Measurements from ENCODE around the gene GAPVD1. TPM values are rescaled to one million over a fixed set of nuclear protein-coding genes. Genes with fewer than 3 reads are reported as not detected.

GAPVD1 gene
- total RNA-seq, 2 experiments from 2014 or later, result 74.1 to 82.2 TPM

- Mint-ChIP-seq H3K9me3 (no peaks in the 10 kb centered on the region), H3K4me1 (ENCODE audit: low read depth) (no peaks in the 10 kb centered on the region), H3K36me3 (ENCODE audit: low read depth) (no peaks in the 10 kb centered on the region), H3K27me3 (peaks cover 3% of the 10 kb centered on the region), H3K27ac (no peak overlapping the region), H3K4me3 (no peak overlapping the region)
- H3K9me3 ChIP-seq (ENCODE audit: control insufficient read depth in 1 of 2, insufficient read depth in 1 of 2, low read length in 2 of 2), result no peaks in the 10 kb centered on the region
- no peak overlapping the region for H3K4me3 ChIP-seq (ENCODE audit: low read length)
- ChIA-PET CTCF (interaction anchor here (1.5 kb wide), 1 partner anchor 8 kb away, joined by 4 read pairs; no protein-coding TSS in a partner anchor), POLR2A (no interaction called here)
- intact Hi-C loops (cut with DNase I, micrococcal nuclease), result no loop called here
- no peak for TF ChIP-seq CTCF (IDR thresholded peaks at IDR 0.05)
- DNase-seq (no peak), ATAC-seq (ENCODE audit: poor library complexity) (no peak)
- no peaks in the 10 kb centered on the region for H3K27me3 ChIP-seq (ENCODE audit: control insufficient read depth in 1 of 2, insufficient read depth in 2 of 2, low read length in 2 of 2)
- no peak overlapping the region for H3K27ac ChIP-seq (ENCODE audit: low read depth in 1 of 2, low read length in 2 of 2)
- H3K4me1 ChIP-seq (ENCODE audit: insufficient read depth, low read length), result no peaks in the 10 kb centered on the region
- no peaks in the 10 kb centered on the region for H3K36me3 ChIP-seq (ENCODE audit: insufficient read depth, low read length)
Observed at GRCh38 chr9:125415583-125416460, 154.2 kb downstream of the GAPVD1 start.

- no peak overlapping the region for H3K27ac ChIP-seq (ENCODE audit: low read depth in 1 of 2, low read length in 2 of 2)
- H3K9me3 Mint-ChIP-seq, result no peaks in the 10 kb centered on the region
- no peak for TF ChIP-seq CTCF (IDR thresholded peaks at IDR 0.05)
- no peaks in the 10 kb centered on the region for H3K4me1 ChIP-seq (ENCODE audit: insufficient read depth, low read length)
- CTCF ChIA-PET, result interaction anchor here (1.5 kb wide), 1 partner anchor 9 kb away, joined by 4 read pairs; no protein-coding TSS in a partner anchor
- intact Hi-C loops (cut with DNase I, micrococcal nuclease), result no loop called here
- no peaks in the 10 kb centered on the region for H3K27me3 ChIP-seq (ENCODE audit: control insufficient read depth in 1 of 2, insufficient read depth in 2 of 2, low read length in 2 of 2)
- no peak overlapping the region for H3K27ac Mint-ChIP-seq
- peaks cover under 1% of the 10 kb centered on the region for H3K27me3 Mint-ChIP-seq
- no peak overlapping the region for H3K4me3 ChIP-seq (ENCODE audit: low read length)
- H3K4me1 Mint-ChIP-seq (ENCODE audit: low read depth), result no peaks in the 10 kb centered on the region
- POLR2A ChIA-PET, result no interaction called here
- DNase-seq (no peak), ATAC-seq (ENCODE audit: poor library complexity) (no peak)
- H3K36me3 Mint-ChIP-seq (ENCODE audit: low read depth), result no peaks in the 10 kb centered on the region
- H3K4me3 Mint-ChIP-seq, result no peak overlapping the region
- H3K9me3 ChIP-seq (ENCODE audit: control insufficient read depth in 1 of 2, insufficient read depth in 1 of 2, low read length in 2 of 2), result no peaks in the 10 kb centered on the region
- H3K36me3 ChIP-seq (ENCODE audit: insufficient read depth, low read length), result no peaks in the 10 kb centered on the region
Observed at GRCh38 chr9:125416517-125416916, 154.9 kb downstream of the GAPVD1 start.

Other genes with a start within 250 kb of the GAPVD1 start
- gene SCAI, start 118.3 kb upstream of the GAPVD1 start, total RNA-seq, result 10 to 100 TPM; 11.6 to 13.4 TPM
- 10 to 100 TPM; 32.9 to 35.3 TPM for gene PPP6C, start 72.0 kb upstream of the GAPVD1 start, total RNA-seq
- 1 to 10 TPM; 6.8 to 8.3 TPM for gene RABEPK, start 61.3 kb upstream of the GAPVD1 start, total RNA-seq
- gene HSPA5, start 20.5 kb upstream of the GAPVD1 start, total RNA-seq, result 100 to 1,000 TPM; 276 to 280 TPM

Data from CD4-positive, alpha-beta T cell (primary cell).